Dermis blood vessel endothelial cell (primary cell): ENCODE measurements around the gene NEK5. TPM values are rescaled to one million over a fixed set of nuclear protein-coding genes. Genes with fewer than 3 reads are reported as not detected.
"Not testable (repeated sequence)": the region's sequence is repeated elsewhere in the genome, so short reads cannot be mapped to it uniquely, and the experiment has no call there.

ENCODE experiments used
- DNase-seq: peaks from one replicate; pipeline ENCODE4 v3.0.0; 2010
- total RNA-seq: library from RNA; depleted of rRNA; stranded (reverse); fragments of >200 nt; gene quantifications from 2 replicates; pipeline ENCODE4 v1.2.3, GENCODE V29; 2014

NEK5 gene
- total RNA-seq, 1 donor from 2014 or later, result 0.34 TPM

DNA sequence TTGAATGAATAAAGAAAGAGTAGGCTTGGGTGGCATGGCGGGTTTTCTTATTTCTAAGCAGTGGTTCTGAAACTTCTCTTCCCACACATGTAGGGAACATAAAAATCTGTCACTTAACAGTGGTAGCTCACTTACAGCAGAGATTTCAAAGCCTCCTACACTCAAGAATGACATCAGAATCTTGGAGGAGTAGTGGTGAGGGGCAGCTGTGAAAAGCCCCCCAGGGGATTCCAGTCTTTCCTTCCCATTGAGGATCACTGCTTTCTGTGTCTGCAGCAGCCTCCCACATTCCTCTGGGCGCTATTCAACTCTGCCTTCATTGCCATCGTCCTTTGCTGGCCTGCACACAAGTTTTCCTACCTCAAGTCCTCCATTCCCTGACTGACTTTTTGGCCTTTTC is 8.6 kb upstream of the NEK5 start:
- no peak for DNase-seq

DNA sequence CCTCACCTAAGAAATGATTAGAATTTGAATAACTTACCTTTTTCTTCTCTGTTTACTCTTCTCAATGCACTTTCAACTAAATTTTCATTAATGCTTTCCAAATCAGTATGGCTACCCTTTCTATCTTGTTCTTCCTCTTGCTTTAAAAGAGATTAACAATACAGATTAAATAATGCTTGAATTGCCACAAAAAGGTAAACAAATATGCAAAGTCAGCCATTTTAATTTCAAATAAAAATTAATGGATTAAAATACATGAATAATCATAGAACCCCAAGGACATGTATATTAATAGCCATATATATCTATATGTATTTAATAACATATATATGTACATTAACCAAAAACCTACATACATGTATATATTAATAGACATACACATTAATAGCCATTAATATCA is 7.9 kb upstream of the NEK5 start:
- no peak for DNase-seq

- DNase-seq, result no peak
These were observed 1.8 kb upstream of the NEK5 start for GRCh38 chr13:52130641-52131040.

GRCh38 chr13:52127783-52128702 is 830 bp downstream of the NEK5 start:
- DNase-seq, result peak; percentile 79

- no peak for DNase-seq
These were observed 1.5 kb downstream of the NEK5 start for GRCh38 chr13:52127378-52127777.

DNA sequence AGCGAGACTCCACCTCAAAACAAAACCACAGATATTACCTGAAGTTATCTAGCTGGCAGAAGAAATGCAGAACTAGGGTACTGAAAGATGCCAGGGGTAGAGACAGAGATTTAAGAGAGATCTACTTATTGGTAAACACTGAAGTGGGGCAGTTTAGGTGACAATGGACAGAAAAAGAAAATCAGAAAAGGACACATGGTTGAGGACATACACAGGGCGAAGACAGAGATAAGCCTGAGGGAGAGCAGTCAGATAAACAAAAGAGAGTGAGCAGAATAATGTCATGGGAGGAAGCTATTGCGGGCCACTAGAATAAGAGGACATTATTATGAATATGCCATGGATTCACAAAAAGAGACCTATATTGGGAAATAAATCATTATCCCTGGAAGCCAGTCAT is 3.3 kb downstream of the NEK5 start:
- no peak for DNase-seq

GRCh38 chr13:52118595-52118994 is 10.3 kb downstream of the NEK5 start:
- no peak for DNase-seq

DNA sequence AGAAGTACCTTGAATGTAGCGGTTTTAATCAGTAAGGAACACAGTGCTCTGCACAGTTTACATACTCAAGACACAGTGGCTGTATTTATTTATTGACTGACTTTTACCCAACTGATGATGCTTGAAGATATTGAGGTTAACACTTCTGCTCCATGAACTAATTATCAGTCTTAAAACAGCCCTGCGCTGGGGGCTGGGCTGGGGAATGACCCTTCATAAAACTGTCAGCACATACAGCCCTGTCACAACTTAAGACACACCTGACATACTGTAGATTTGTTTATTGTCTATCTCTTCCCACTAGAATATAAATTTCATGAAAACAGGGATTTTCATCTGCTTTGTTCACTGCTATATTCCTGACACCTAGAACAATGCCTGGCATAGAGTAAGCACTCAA is 10.8 kb downstream of the NEK5 start:
- no peak for DNase-seq

DNA sequence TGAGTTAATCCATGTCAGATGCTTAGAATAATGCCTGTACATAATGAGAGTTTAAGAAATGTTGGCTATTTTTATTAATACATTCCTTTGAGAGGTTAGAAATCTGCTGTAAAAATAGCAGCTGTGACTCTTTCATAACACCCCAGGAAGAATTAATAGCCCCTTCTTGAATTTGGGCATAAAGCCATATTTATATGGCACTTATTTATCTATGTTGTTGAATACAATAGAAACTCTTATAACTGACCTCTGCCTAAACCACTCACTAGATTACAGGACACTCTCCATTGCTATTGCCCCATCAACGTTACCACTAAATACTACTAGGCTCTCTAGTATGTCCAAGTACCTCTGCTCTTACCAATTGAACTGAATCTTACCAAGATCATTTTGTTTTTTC is 16.3 kb downstream of the NEK5 start:
- DNase-seq, result no peak

DNA sequence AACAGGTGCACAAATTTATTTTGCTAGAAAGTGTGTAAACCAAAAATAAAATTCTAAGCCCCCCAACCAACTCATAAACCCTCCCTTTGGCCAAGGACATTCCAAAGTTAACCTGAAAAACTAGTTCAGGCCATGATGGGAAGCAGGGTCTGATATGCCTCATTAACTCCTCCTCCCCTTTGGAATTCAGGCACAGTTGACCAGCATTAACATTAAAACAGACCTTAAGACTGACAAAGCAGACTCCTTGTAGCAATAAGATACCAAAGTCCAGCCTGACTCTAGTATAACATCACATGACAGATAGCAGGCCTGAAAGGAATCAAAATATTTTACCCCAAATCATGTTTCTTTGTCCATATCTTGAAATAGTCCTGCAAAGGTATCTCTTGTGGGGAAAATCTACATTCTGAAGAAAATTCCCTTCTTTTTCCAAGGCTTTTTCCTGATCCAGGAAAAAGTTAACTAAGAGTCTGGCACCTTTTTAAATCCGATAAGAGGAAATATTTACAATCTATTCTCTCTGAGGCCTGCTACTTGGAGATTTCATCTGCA is 19.7 kb downstream of the NEK5 start:
- DNase-seq, result no peak

DNA sequence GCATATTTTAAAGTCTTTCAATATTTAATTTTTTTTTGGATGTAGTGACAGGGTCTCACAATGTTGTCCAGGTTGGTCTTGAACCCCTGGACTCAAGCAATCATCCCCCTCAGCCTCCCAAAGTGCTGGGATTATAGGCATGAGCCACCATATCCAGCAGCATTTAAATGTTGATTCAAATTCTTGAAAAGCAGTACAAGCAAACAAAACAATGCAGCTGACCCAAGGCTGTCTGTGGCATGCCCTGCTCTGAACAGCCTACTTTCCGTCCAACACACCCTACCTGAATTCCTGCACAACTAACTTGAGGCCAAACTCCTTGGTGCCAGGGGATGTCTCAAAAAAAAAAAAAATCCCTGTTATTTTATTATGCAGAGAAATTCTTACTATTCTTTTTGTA is 23.0 kb downstream of the NEK5 start:
- DNase-seq, result no peak

- no peak for DNase-seq
These were observed 24.2 kb downstream of the NEK5 start for GRCh38 chr13:52104624-52105023.

GRCh38 chr13:52103386-52103785 is 25.5 kb downstream of the NEK5 start:
- no peak for DNase-seq

GRCh38 chr13:52102423-52102822 is 26.4 kb downstream of the NEK5 start:
- DNase-seq, result not testable (repeated sequence)

DNA sequence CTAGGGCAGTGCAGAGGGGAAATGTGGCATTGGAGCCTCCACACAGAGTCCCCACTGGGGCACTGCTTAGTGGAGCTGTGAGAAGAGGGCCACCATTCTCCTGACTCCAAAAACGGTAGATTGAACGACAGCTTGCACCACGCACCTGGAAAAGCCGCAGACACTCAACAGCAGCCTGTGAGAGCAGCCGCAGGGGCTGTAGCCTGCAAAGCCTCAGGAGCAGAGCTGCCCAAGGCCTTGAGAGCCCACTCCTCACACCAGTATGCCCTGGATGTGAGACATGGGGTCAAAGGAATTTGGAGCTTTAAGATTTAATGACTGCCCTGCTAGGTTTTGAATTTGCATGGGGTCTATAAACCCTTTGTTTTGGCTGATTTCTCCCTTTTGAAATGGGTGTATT is 31.7 kb downstream of the NEK5 start:
- no peak for DNase-seq

GRCh38 chr13:52096748-52097147 is 32.1 kb downstream of the NEK5 start:
- no peak for DNase-seq

DNA sequence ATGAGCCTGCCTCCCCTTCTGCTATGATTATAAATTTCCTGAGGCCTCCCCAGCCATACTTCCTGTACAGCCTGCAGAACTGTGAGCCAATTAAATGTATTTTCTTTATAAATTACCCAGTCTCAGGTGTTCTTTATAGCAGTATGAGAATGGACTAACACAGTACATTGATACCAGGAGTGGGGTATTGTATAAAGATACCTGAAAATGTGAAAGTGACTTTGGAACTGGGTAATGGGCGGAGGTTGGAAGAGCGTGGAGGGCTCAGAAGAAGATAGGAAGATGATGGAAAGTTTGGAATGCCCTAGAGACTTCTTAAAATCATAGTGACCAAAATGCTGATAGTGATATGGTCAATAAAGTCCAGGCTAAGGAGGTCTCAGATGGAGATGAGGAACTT is 32.8 kb downstream of the NEK5 start:
- DNase-seq, result no peak

DNA sequence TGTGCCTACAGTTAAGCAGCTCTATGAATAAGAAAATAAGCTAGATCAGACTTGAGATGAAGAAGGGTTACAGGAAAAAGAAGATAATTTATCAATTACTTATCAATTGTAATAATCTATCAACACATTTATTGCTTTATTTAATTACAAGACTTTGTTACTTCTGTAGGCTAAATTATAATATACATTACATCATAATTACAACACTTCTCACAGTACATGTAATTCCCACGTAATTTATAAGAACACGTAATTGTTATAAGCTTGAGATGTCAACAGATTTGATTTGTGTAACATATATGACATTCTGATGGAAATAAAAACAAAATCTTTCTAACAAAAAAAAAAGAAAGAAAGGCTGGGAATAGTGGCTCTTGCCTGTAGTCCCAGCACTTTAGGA is 36.8 kb downstream of the NEK5 start:
- no peak for DNase-seq

- DNase-seq, result no peak
These were observed 37.4 kb downstream of the NEK5 start for GRCh38 chr13:52091473-52091872.

DNA sequence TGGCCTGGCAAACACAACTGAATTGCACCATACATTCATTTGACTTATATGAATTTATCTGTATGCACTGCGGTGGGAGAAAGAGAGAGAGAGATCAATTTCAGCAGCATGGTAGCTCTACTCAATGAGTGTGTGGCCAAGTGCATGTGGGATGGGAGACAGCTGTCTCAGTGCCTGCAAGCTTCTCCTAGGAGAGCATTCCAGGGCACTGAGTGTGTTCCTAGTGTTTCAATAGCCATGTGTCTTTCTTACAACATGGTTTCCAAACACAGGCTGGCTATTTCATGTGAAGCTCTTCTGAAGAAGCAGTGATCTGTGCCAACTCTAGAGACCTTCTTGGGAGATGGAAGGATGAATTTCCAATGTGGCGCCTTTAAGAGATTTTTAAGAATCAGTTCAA is 43.5 kb downstream of the NEK5 start:
- DNase-seq, result no peak

GRCh38 chr13:52084981-52085380 is 43.9 kb downstream of the NEK5 start:
- not testable (repeated sequence) for DNase-seq

DNA sequence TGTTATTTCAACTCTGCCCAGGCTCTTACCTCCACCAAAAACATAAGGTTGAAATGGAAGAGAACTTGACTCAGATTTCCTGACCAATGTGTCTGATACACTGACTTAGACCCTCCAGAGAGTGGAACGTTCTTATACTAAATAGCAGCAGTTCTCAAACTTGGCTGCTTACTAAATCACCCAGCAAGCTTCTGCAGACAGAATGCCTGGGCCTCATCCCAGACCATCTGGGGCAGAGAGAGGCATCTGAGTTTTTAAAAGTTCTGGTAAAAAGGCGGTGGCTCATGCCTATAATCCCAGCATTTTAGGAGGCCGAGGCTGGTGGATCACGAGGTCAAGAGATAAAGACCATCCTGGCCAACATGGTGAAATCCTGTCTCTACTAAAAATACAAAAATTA is 46.3 kb downstream of the NEK5 start:
- DNase-seq, result no peak

DNA sequence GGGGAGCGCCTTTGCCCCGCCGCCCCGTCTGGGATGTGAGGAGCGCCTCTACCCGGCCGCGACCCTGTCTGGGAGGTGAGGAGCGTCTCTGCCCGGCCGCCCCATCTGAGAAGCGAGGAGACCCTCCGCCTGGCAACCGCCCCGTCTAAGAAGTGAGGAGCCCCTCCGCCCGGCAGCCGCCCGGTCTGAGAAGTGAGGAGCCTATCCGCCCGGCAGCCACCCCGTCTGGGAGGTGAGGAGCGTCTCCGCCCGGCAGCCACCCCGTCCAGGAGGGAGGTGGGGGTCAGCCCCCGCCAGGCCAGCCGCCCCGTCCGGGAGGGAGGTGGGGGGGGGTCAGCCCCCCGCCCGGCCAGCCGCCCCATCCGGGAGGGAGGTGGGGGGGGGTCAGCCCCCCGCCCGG is 49.0 kb downstream of the NEK5 start:
- not testable (repeated sequence) for DNase-seq

GRCh38 chr13:52070929-52071523 is 57.8 kb downstream of the NEK5 start:
- peak; percentile 38 for DNase-seq
